ENCODE data around the gene SLC25A25.

DNA sequence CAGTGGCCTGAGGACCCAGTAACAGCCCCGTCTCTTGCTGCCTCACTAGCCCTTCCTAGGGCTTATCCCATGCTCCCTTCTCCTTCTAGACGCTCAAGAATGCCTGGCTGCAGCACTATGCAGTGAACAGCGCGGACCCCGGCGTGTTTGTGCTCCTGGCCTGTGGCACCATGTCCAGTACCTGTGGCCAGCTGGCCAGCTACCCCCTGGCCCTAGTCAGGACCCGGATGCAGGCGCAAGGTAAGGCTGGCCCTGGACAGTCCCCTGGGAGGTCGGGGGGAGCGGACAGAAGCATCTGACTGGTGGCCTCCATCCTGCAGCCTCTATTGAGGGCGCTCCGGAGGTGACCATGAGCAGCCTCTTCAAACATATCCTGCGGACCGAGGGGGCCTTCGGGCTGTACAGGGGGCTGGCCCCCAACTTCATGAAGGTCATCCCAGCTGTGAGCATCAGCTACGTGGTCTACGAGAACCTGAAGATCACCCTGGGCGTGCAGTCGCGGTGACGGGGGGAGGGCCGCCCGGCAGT, 39.0 kb downstream of the SLC25A25 start:
- TF ChIP-seq POLR2A (IDR thresholded peaks at IDR 0.05; ENCODE audit: low read depth, low read length) = no peak
- no peak for TF ChIP-seq POLR2AphosphoS5 (IDR thresholded peaks at IDR 0.05; ENCODE audit: low read depth, low read length)
- no peak for TF ChIP-seq TAF1 (IDR thresholded peaks at IDR 0.05; ENCODE audit: low read depth, low read length)
- TF ChIP-seq SPI1 (IDR thresholded peaks at IDR 0.05; ENCODE audit: low read depth, low read length) = no peak

All from GM12891 (cell line).